Stomach (tissue), 4 donors: ENCODE data around the gene BIN1.

Experiments
- CTCF ChIP-seq, 7 experiments: fragments of 450-650 bp in 4 of 7; fragments of 200-600 bp in 3 of 7; sonication (generic) in 3 of 7; IDR thresholded peaks; one replicate each; pipeline ENCODE4 v1.5.1; 2016 to 2019; ENCODE audit warnings: antibody characterized with exemption in 7 of 7, control low read depth in 2 of 7, mild to moderate bottlenecking in 1 of 7
- EP300 ChIP-seq: sonication (generic); formaldehyde crosslinking; IDR thresholded peaks from one replicate; pipeline ENCODE4 v1.6.1; 2017; ENCODE audit warnings: antibody characterized with exemption
- POLR2A ChIP-seq, 4 donors: fragments of 450-650 bp; IDR thresholded peaks; one replicate each; pipeline ENCODE4 v1.6.1; 2016; ENCODE audit warnings: antibody characterized with exemption in 4 of 4, control low read depth in 2 of 4, mild to moderate bottlenecking in 1 of 4, moderate library complexity in 1 of 4
- POLR2AphosphoS5 ChIP-seq, 3 donors: sonication (generic); formaldehyde crosslinking; IDR thresholded peaks; one replicate each; pipeline ENCODE4 v1.6.1; 2016; ENCODE audit warnings: antibody characterized with exemption in 3 of 3

- TF ChIP-seq EP300 (no peak), CTCF (IDR thresholded peaks at IDR 0.05) (no peak), POLR2A (IDR thresholded peaks at IDR 0.05) (no peak), POLR2AphosphoS5 (IDR thresholded peaks at IDR 0.05) (no peak)
Observed at GRCh38 chr2:127014224-127014623, 92.7 kb downstream of the BIN1 start.
